ENCODE measurements around the gene HYPK. TPM values are rescaled to one million over a fixed set of nuclear protein-coding genes. Genes with fewer than 3 reads are reported as not detected.
"Not testable (repeated sequence)": the region's sequence is repeated elsewhere in the genome, so short reads cannot be mapped to it uniquely, and the experiment has no call there.

HYPK gene
- total RNA-seq, 1 donor from 2014 or later, result 9.9 TPM

- Mint-ChIP-seq H3K4me3 (ENCODE audit: unreplicated experiment) (peak within 1 kb of the TSS; percentile 77), H3K4me1 (ENCODE audit: low read depth) (peaks cover 40% of the 10 kb centered on the region)
These were observed 26.3 kb downstream of the HYPK start, which contains the start of gene WDR76 for GRCh38 chr15:43826508-43827341. Gene WDR76, plus strand, starts transcription at chr15:43827002. Its CDS starts 31 bp downstream, at chr15:43827033.

GRCh38 chr15:43828061-43828657 is 27.8 kb downstream of the HYPK start:
- Mint-ChIP-seq H3K36me3 (ENCODE audit: low read depth) (no peaks in the 10 kb centered on the region), H3K4me3 (ENCODE audit: unreplicated experiment) (no peak overlapping the region), H3K27me3 (ENCODE audit: low read depth) (no peaks in the 10 kb centered on the region), H3K9me3 (ENCODE audit: low read depth) (no peaks in the 10 kb centered on the region), H3K27ac (ENCODE audit: unreplicated experiment) (peak overlapping the region; percentile 36), H3K4me1 (ENCODE audit: low read depth) (peaks cover 38% of the 10 kb centered on the region)
- DNase-seq (ENCODE audit: low spot score), result no peak
- no peak for TF ChIP-seq CTCF (IDR thresholded peaks at IDR 0.05)

More at GRCh38 chr15:43826508-43827341, 26.3 kb downstream of the HYPK start, which contains the start of gene WDR76:
- Mint-ChIP-seq H3K36me3 (ENCODE audit: low read depth) (no peaks in the 10 kb centered on the region), H3K27ac (ENCODE audit: unreplicated experiment) (no peak within 1 kb of the TSS), H3K9me3 (ENCODE audit: low read depth) (no peaks in the 10 kb centered on the region), H3K27me3 (ENCODE audit: low read depth) (no peaks in the 10 kb centered on the region)
- no peak for DNase-seq (ENCODE audit: low spot score)
- TF ChIP-seq CTCF (IDR thresholded peaks at IDR 0.05), result no peak

- H3K27ac Mint-ChIP-seq (ENCODE audit: unreplicated experiment); H3K36me3 Mint-ChIP-seq (ENCODE audit: low read depth): not testable (repeated sequence)
These were observed 29.6 kb downstream of the HYPK start for GRCh38 chr15:43829951-43830540.

GRCh38 chr15:43830691-43831275 is 30.4 kb downstream of the HYPK start:
- H3K36me3 Mint-ChIP-seq (ENCODE audit: low read depth); H3K9me3 Mint-ChIP-seq (ENCODE audit: low read depth); H3K27ac Mint-ChIP-seq (ENCODE audit: unreplicated experiment); H3K4me3 Mint-ChIP-seq (ENCODE audit: unreplicated experiment); H3K27me3 Mint-ChIP-seq (ENCODE audit: low read depth); DNase-seq (ENCODE audit: low spot score): not testable (repeated sequence)
- peaks cover 24% of the 10 kb centered on the region for H3K4me1 Mint-ChIP-seq (ENCODE audit: low read depth)

More at GRCh38 chr15:43829951-43830540, 29.6 kb downstream of the HYPK start:
- H3K27me3 Mint-ChIP-seq (ENCODE audit: low read depth); DNase-seq (ENCODE audit: low spot score); H3K4me3 Mint-ChIP-seq (ENCODE audit: unreplicated experiment); H3K9me3 Mint-ChIP-seq (ENCODE audit: low read depth): not testable (repeated sequence)
- H3K4me1 Mint-ChIP-seq (ENCODE audit: low read depth), result peaks cover 24% of the 10 kb centered on the region

- H3K4me3 Mint-ChIP-seq (ENCODE audit: unreplicated experiment), result not testable (repeated sequence)
These were observed 31.2 kb downstream of the HYPK start for GRCh38 chr15:43831519-43832052.

GRCh38 chr15:43832485-43832884 is 32.1 kb downstream of the HYPK start:
- not testable (repeated sequence) for H3K36me3 Mint-ChIP-seq (ENCODE audit: low read depth); H3K27ac Mint-ChIP-seq (ENCODE audit: unreplicated experiment); H3K27me3 Mint-ChIP-seq (ENCODE audit: low read depth); H3K4me3 Mint-ChIP-seq (ENCODE audit: unreplicated experiment); H3K9me3 Mint-ChIP-seq (ENCODE audit: low read depth); DNase-seq (ENCODE audit: low spot score)
- H3K4me1 Mint-ChIP-seq (ENCODE audit: low read depth), result peaks cover 12% of the 10 kb centered on the region

More at GRCh38 chr15:43831519-43832052, 31.2 kb downstream of the HYPK start:
- not testable (repeated sequence) for H3K27ac Mint-ChIP-seq (ENCODE audit: unreplicated experiment); H3K36me3 Mint-ChIP-seq (ENCODE audit: low read depth); H3K27me3 Mint-ChIP-seq (ENCODE audit: low read depth); H3K9me3 Mint-ChIP-seq (ENCODE audit: low read depth); DNase-seq (ENCODE audit: low spot score)
- peaks cover 20% of the 10 kb centered on the region for H3K4me1 Mint-ChIP-seq (ENCODE audit: low read depth)

Measured in chondrocyte (in vitro differentiated cells).